ENCODE results near the gene IL17REL. TPM values are rescaled to one million over a fixed set of nuclear protein-coding genes. Genes with fewer than 3 reads are reported as not detected.
A peak's percentile ranks its signal among the peaks of the same experiment; 100 is the strongest.

Gene IL17REL
- total and polyA plus RNA-seq, 2 of the 13 experiments (the other 11 are each of a cell fraction or from before 2014, with no cell fraction given), result not detected

DNA sequence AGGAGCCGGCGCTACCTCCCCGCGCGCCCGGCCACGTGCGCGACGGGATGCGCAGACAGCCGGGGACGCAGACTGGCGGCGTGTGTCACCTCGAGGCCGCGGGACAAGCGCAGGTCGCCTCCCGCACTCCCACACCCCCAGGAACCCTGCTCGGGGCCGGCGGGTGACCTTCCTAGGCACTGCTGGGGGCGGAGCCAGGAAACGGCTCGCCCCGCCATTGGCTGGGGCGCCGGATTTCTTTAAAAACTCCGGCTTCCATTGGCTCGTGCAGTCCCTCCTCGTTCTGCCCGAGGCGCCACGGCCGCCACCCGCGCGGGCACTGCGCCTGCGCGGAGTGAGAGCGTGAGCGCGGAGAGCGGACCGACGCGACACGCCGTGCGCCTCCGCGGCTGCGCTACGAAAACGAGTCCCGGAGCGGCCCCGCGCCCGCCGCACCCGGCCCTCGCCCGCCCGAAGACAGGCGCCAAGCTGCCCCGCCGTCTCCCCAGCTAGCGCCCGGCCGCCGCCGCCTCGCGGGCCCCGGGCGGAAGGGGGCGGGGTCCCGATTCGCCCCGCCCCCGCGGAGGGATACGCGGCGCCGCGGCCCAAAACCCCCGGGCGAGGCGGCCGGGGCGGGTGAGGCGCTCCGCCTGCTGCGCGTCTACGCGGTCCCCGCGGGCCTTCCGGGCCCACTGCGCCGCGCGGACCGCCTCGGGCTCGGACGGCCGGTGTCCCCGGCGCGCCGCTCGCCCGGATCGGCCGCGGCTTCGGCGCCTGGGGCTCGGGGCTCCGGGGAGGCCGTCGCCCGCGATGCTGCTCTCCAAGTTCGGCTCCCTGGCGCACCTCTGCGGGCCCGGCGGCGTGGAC is 52.2 kb downstream of the IL17REL start, which contains the start of gene PIM3 (continued):
- TF ChIP-seq, protein P1, sequence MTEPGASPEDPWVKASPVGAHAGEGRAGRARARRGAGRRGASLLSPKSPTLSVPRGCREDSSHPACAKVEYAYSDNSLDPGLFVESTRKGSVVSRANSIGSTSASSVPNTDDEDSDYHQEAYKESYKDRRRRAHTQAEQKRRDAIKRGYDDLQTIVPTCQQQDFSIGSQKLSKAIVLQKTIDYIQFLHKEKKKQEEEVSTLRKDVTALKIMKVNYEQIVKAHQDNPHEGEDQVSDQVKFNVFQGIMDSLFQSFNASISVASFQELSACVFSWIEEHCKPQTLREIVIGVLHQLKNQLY (CRISPR knock-in tag; IDR thresholded peaks at IDR 0.05), result peak; percentile 54; the same call in 1 of the 2 replicates
- TF ChIP-seq, protein P2, sequence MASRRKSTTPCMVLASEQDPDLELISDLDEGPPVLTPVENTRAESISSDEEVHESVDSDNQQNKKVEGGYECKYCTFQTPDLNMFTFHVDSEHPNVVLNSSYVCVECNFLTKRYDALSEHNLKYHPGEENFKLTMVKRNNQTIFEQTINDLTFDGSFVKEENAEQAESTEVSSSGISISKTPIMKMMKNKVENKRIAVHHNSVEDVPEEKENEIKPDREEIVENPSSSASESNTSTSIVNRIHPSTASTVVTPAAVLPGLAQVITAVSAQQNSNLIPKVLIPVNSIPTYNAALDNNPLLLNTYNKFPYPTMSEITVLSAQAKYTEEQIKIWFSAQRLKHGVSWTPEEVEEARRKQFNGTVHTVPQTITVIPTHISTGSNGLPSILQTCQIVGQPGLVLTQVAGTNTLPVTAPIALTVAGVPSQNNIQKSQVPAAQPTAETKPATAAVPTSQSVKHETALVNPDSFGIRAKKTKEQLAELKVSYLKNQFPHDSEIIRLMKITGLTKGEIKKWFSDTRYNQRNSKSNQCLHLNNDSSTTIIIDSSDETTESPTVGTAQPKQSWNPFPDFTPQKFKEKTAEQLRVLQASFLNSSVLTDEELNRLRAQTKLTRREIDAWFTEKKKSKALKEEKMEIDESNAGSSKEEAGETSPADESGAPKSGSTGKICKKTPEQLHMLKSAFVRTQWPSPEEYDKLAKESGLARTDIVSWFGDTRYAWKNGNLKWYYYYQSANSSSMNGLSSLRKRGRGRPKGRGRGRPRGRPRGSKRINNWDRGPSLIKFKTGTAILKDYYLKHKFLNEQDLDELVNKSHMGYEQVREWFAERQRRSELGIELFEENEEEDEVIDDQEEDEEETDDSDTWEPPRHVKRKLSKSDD (CRISPR knock-in tag; IDR thresholded peaks at IDR 0.05; ENCODE audit: low read depth), result 0 out of 2 replicates have a peak, but pooled peaks have one; percentile 53
- TF ChIP-seq MAF1 (CRISPR knock-in tag; IDR thresholded peaks at IDR 0.05; ENCODE audit: borderline replicate concordance) (peak; percentile 46; the same call in 1 of the 2 replicates), ZNF660 (CRISPR knock-in tag; IDR thresholded peaks at IDR 0.05; ENCODE audit: borderline replicate concordance, low read depth) (no peak), STAG1 (CRISPR knock-in tag; IDR thresholded peaks at IDR 0.05) (no peak; the same call in 1 of the 2 replicates), SRY (CRISPR knock-in tag; IDR thresholded peaks at IDR 0.05) (peak; percentile 96), ZNF205 (CRISPR knock-in tag; IDR thresholded peaks at IDR 0.05) (no peak), SRF (IDR thresholded peaks at IDR 0.05; ENCODE audit: low read depth, low read length) (no peak), ZNF749 (CRISPR knock-in tag; IDR thresholded peaks at IDR 0.05; ENCODE audit: borderline replicate concordance) (0 out of 2 replicates have a peak, but pooled peaks have one; percentile 80), HOXD1 (CRISPR knock-in tag; IDR thresholded peaks at IDR 0.05) (peak; percentile 73; the same call in 1 of the 2 replicates), ZNF570 (CRISPR knock-in tag; IDR thresholded peaks at IDR 0.05; ENCODE audit: borderline replicate concordance) (peak; percentile 4; the same call in 1 of the 2 replicates), NCOA5 (CRISPR knock-in tag; IDR thresholded peaks at IDR 0.05) (no peak), YEATS4 (CRISPR knock-in tag; IDR thresholded peaks at IDR 0.05; ENCODE audit: borderline replicate concordance) (peak; percentile 89), ZNF883 (CRISPR knock-in tag; IDR thresholded peaks at IDR 0.05; ENCODE audit: not compliant biosample characterization) (no peak)
- TF ChIP-seq, protein P3, sequence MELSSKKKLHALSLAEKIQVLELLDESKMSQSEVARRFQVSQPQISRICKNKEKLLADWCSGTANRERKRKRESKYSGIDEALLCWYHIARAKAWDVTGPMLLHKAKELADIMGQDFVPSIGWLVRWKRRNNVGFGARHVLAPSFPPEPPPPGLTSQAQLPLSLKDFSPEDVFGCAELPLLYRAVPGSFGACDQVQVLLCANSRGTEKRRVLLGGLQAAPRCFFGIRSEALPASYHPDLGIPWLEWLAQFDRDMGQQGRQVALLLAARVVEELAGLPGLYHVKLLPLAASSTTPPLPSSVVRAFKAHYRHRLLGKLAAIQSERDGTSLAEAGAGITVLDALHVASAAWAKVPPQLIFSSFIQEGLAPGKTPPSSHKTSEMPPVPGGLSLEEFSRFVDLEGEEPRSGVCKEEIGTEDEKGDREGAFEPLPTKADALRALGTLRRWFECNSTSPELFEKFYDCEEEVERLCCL (CRISPR knock-in tag; IDR thresholded peaks at IDR 0.05; ENCODE audit: borderline replicate concordance), result no peak
- TF ChIP-seq, protein P4, sequence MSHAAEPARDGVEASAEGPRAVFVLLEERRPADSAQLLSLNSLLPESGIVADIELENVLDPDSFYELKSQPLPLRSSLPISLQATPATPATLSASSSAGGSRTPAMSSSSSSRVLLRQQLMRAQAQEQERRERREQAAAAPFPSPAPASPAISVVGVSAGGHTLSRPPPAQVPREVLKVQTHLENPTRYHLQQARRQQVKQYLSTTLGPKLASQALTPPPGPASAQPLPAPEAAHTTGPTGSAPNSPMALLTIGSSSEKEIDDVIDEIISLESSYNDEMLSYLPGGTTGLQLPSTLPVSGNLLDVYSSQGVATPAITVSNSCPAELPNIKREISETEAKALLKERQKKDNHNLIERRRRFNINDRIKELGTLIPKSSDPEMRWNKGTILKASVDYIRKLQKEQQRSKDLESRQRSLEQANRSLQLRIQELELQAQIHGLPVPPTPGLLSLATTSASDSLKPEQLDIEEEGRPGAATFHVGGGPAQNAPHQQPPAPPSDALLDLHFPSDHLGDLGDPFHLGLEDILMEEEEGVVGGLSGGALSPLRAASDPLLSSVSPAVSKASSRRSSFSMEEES (CRISPR knock-in tag; IDR thresholded peaks at IDR 0.05), result peak; percentile 49; the same call in 1 of the 2 replicates
- TF ChIP-seq, protein P5, sequence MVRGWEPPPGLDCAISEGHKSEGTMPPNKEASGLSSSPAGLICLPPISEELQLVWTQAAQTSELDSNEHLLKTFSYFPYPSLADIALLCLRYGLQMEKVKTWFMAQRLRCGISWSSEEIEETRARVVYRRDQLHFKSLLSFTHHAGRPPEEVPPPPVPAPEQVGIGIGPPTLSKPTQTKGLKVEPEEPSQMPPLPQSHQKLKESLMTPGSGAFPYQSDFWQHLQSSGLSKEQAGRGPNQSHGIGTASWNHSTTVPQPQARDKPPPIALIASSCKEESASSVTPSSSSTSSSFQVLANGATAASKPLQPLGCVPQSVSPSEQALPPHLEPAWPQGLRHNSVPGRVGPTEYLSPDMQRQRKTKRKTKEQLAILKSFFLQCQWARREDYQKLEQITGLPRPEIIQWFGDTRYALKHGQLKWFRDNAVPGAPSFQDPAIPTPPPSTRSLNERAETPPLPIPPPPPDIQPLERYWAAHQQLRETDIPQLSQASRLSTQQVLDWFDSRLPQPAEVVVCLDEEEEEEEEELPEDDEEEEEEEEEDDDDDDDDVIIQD (CRISPR knock-in tag; IDR thresholded peaks at IDR 0.05; ENCODE audit: low read depth), result no peak; the same call in 1 of the 2 replicates
- TF ChIP-seq, protein P6, sequence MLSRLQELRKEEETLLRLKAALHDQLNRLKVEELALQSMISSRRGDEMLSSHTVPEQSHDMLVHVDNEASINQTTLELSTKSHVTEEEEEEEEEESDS (CRISPR knock-in tag; IDR thresholded peaks at IDR 0.05; ENCODE audit: borderline replicate concordance), result no peak

Measured in HepG2 (cell line).